CD4-positive, alpha-beta T cell treated with Interleukin-2 at 100 ng/mL for 4 hours (primary cell): ENCODE data around the gene LRP5.
"Not testable (repeated sequence)": the region's sequence is repeated elsewhere in the genome, so short reads cannot be mapped to it uniquely, and the experiment has no call there.

Experiments
- DNase-seq: peaks from one replicate; pipeline ENCODE4 v3.0.0-alpha.2; 2020; ENCODE audit warnings: low spot score

LRP5 gene

DNA sequence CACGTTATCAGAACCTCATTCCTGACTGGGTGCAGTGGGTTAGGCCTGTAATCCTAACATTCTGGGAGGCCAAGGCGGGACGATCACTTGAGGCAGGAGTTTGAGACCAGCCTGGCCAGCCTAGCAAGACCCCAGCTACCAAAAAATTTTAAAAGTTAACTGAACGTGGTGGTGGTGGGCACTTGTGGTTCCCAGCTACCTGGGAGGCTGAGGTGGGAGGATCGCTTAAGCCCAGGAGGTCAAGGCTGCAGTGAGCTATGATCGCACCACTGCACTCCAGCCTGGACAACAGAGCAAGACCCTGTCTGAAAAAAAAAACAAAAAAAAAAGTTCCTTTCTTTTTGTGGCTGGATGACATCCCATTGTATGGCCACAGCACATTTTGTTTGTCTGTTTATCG is 80.4 kb downstream of the LRP5 start:
- DNase-seq, result no peak

GRCh38 chr11:68396516-68396915 is 84.1 kb downstream of the LRP5 start:
- DNase-seq, result no peak

- DNase-seq, result no peak
These were observed 84.9 kb downstream of the LRP5 start for GRCh38 chr11:68397256-68397655.

GRCh38 chr11:68398995-68399851 is 86.8 kb downstream of the LRP5 start:
- DNase-seq, result no peak

GRCh38 chr11:68399916-68400315 is 87.5 kb downstream of the LRP5 start:
- DNase-seq, result no peak

DNA sequence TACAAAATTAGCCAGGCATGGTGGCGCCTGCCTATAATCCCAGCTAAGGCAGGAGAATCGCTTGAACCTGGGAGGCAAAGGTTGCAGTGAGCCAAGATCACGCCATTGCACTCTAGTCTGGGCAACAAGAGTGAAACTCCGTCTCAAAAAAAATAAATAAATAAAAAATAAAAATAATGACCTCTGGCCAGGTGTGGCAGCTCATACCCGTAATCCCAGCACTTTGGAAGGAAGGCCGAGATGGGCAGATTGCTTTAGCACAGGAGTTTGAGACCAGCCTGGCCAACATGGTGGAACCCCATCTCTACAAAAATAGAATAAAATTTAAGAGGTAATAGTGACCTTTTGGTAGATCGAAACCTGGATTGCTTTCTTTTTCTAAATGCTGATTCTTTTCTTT is 88.2 kb downstream of the LRP5 start:
- not testable (repeated sequence) for DNase-seq

GRCh38 chr11:68401856-68402255 is 89.5 kb downstream of the LRP5 start:
- DNase-seq, result no peak

DNA sequence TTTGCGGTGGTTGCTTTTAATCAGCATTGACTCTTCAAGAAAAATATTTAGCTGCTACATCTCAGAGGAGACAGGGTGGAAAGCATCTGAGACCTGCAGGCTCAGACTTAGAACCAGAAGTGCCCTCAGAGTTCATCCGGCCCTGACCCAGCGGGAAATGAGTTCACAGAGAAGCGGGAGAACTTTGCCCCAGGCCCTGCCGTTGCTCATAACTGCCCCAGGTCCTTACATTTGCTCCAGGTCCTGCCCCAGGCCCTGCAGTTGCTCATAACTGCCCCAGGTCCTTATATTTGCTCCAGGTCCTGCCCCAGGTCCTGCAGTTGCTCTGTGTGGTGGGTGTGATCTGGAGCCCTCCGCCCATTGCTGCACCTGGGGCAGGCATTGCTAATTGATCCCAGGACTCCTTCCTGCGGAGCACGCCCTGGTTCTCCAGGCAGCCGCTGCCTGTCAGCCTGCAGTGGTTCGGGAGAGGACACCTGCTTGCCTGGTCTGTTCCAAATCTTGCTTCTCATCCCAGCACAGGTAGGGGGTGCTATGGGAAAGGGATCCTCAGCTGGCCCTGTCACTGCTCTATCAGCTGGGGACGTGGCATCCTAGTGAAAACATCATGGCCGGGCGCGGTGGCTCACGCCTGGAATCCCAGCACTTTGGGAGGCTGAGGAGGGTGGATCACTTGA is 90.1 kb downstream of the LRP5 start:
- no peak for DNase-seq

DNA sequence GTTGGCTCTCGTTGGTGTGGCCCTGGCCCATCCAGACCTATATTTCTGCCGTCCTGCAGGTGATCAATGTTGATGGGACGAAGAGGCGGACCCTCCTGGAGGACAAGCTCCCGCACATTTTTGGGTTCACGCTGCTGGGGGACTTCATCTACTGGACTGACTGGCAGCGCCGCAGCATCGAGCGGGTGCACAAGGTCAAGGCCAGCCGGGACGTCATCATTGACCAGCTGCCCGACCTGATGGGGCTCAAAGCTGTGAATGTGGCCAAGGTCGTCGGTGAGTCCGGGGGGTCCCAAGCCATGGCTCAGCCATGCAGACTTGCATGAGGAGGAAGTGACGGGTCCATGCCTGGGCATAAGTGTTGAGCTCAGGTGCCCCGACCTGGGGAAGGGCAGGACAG is 91.0 kb downstream of the LRP5 start:
- no peak for DNase-seq

GRCh38 chr11:68403831-68404230 is 91.4 kb downstream of the LRP5 start:
- no peak for DNase-seq

GRCh38 chr11:68406324-68407313 is 94.2 kb downstream of the LRP5 start:
- no peak for DNase-seq

- no peak for DNase-seq
These were observed 96.1 kb downstream of the LRP5 start for GRCh38 chr11:68408512-68408911.

DNA sequence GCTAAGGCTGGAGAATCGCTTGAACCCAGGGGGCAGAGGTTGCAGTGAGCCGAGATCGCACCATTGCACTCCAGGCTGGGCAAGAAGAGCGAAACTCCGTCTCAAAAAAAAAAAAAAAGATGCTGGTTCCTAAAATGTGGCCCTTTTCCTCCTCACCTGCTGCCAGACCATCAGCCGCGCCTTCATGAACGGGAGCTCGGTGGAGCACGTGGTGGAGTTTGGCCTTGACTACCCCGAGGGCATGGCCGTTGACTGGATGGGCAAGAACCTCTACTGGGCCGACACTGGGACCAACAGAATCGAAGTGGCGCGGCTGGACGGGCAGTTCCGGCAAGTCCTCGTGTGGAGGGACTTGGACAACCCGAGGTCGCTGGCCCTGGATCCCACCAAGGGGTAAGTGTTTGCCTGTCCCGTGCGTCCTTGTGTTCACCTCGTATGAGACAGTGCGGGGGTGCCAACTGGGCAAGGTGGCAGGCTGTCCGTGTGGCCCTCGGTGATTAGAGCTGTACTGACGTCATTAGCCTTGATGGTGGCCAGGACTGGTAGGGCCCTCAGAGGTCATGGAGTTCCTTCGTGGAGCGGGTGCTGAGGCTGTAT is 97.5 kb downstream of the LRP5 start:
- no peak for DNase-seq

- no peak for DNase-seq
These were observed 99.2 kb downstream of the LRP5 start for GRCh38 chr11:68411501-68411991.

GRCh38 chr11:68412593-68413475 is 100.4 kb downstream of the LRP5 start:
- no peak for DNase-seq

DNA sequence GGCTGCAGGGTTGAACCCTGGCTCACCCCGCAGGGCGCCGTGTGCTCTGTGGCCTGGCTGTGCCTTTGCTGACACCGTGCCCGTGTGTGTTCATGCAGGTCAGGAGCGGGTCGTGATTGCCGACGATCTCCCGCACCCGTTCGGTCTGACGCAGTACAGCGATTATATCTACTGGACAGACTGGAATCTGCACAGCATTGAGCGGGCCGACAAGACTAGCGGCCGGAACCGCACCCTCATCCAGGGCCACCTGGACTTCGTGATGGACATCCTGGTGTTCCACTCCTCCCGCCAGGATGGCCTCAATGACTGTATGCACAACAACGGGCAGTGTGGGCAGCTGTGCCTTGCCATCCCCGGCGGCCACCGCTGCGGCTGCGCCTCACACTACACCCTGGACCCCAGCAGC is 101.2 kb downstream of the LRP5 start:
- no peak for DNase-seq

- DNase-seq, result no peak
These were observed 102.3 kb downstream of the LRP5 start for GRCh38 chr11:68414496-68415221.

GRCh38 chr11:68416070-68416578 is 103.7 kb downstream of the LRP5 start:
- DNase-seq, result no peak

DNA sequence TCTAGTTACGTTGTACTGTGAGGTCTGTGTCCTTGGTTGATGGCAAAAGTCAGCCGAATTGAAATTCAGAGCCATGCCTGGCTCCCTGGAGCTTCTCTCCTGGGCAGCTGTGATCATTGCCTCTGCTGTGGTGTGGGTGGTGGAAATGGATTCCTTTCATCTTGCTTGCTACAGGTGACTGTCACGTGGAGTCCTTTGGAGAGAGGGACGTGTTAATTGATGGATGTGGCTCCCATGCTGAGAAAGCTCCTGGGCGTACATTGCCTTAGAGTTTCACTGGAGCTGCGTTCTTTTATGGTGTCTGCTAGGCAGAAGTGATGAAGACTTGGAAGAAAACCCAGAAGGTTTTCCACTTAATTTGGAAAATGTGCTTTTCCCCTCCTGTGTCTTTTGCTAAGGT is 106.3 kb downstream of the LRP5 start:
- DNase-seq, result no peak

DNA sequence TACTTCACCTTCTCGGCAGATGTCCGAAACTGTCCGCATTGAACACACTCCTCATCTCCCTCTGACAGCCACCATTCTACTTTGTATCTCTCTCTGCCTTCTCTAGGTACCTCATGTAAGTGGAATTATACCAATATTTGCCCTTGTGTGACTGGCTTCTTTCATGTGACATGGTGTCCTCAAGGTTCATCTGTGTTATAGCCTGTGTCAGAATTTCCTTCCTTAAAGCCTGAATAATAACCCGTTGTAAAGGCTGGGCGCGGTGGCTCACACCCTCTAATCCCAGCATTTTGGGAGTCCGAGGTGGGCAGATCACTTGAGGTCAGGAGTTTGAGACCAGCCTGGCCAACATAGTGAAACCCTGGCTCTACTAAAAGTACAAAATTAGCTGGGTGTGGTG is 107.8 kb downstream of the LRP5 start:
- no peak for DNase-seq
